ENCODE data around the gene SH3PXD2A.

SH3PXD2A gene

DNA sequence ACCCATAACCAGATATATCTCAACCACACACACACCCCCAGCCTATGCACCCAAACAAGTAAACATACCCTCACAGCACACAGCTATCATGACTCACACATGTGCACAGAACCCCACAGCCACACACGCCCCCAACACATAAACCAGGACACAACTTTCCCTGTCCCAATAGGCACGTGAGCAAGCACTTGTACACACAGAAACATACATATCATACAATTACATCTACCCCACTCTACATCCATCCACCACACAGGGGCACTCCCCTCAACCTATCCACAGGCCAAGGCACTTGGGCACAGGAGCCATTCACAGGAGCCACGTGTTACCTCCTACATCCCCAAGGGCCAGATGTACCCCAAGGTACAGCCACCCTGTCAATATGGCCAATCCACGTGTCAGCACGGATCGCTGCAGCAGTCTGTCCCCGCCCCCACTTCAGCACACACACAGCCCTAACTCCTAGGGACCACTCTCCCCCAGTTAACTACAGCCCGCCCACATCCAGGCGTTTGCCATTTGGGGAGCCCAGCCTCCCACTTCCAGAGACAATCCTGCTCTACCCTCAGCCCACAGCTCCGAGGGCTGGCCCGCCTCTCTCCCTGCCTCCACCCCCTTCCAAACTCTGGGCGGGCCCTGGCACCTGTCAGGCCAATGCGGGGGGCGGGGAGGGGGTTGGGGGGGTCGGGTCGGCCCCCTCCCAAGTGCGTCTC is 163.5 kb downstream of the SH3PXD2A start:
- peak; percentile 33 for DNase-seq (ENCODE audit: low read depth)
- H3K4me3 ChIP-seq (ENCODE audit: control insufficient read depth, low read depth, low read length), result no peak overlapping the region
- TF ChIP-seq, protein P1, sequence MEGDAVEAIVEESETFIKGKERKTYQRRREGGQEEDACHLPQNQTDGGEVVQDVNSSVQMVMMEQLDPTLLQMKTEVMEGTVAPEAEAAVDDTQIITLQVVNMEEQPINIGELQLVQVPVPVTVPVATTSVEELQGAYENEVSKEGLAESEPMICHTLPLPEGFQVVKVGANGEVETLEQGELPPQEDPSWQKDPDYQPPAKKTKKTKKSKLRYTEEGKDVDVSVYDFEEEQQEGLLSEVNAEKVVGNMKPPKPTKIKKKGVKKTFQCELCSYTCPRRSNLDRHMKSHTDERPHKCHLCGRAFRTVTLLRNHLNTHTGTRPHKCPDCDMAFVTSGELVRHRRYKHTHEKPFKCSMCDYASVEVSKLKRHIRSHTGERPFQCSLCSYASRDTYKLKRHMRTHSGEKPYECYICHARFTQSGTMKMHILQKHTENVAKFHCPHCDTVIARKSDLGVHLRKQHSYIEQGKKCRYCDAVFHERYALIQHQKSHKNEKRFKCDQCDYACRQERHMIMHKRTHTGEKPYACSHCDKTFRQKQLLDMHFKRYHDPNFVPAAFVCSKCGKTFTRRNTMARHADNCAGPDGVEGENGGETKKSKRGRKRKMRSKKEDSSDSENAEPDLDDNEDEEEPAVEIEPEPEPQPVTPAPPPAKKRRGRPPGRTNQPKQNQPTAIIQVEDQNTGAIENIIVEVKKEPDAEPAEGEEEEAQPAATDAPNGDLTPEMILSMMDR (conservative IDR thresholded peaks at IDR 0.05; ENCODE audit: control insufficient read depth, insufficient read depth, low read depth, low read length), result no peak

DNA sequence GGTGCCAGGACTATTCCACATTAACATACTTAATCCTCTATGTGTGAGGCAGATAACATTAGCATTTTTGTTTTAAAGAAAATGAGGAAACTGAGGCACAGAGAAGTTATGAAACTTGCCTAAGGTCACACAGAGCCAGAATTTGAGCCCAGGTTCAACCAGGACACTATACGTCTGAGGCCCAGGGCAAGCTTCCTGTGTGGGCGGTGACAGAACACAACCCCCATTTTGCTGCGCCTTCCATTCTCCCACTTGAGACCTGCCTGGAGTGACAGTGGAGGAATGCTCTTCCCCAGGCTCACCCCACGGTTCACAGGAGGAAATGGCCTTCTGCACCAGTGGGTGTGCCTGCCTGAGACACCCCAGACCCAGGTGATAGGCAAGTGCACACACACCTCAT is 164.1 kb downstream of the SH3PXD2A start:
- TF ChIP-seq, protein P1 (conservative IDR thresholded peaks at IDR 0.05; ENCODE audit: control insufficient read depth, insufficient read depth, low read depth, low read length), result no peak
- no peak overlapping the region for H3K4me3 ChIP-seq (ENCODE audit: control insufficient read depth, low read depth, low read length)
- DNase-seq (ENCODE audit: low read depth), result no peak

DNA sequence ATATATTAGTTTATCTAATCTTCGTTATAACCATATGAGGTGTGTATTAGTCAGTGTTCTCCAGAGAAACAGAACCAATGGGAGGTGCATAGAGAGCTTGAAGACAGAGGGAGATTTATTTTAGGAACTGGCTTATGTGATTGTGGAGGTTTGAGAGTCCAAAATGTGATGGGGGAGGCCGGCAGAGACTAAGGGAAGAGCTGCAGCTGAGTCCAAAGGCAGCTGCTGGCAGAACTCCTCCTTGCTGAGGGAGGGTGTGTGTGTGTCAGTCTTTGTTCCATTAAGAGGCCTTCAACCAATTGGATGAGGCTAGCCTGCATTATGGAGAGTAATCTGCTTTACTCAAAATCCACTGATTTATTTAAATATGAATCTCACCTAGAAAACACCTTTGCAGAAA is 165.1 kb downstream of the SH3PXD2A start:
- H3K4me3 ChIP-seq (ENCODE audit: control insufficient read depth, low read depth, low read length), result no peak overlapping the region
- TF ChIP-seq, protein P1 (conservative IDR thresholded peaks at IDR 0.05; ENCODE audit: control insufficient read depth, insufficient read depth, low read depth, low read length), result no peak
- DNase-seq (ENCODE audit: low read depth), result peak; percentile 37

DNA sequence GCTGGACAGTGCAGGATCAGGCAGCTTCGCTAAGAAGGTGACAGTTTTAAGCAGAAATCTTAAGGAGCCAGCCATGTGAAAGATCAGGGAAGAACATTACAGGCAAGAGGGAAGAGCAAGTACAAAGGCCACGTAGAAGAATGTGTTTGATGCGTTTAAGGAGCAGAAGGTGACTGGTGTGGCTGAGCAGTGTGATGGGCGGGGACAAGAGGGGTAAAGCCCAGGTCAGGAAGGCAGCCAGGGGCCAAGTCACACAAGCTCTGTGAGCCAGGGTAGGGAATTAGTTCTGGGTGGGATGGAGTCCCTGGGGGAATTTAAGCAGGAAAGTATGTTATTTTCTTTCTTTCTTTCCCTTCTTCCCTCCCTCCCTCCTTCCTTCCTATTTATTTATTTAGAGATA is 166.9 kb downstream of the SH3PXD2A start:
- H3K4me3 ChIP-seq (ENCODE audit: control insufficient read depth, low read depth, low read length), result no peak overlapping the region
- TF ChIP-seq, protein P1 (conservative IDR thresholded peaks at IDR 0.05; ENCODE audit: control insufficient read depth, insufficient read depth, low read depth, low read length), result no peak
- DNase-seq (ENCODE audit: low read depth), result peak; percentile 29

DNA sequence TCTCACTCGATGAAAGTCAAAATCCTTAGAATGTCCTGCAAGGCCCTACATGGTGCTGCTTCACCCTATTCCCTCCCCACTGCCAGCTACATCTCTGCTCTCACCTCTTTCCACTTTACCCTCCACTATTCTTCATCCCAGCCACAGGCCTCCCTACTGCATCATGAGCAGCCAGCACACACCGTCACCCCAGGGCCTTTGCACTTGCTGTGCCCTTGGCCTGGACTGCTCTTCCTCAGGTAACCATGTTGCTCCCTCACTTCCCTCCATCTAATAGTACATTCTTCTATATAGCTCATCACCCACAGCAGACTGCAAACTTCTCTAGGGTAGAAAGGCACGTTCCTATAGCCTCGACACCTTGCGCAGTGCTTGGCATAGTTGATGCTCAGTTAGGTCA is 167.7 kb downstream of the SH3PXD2A start:
- DNase-seq (ENCODE audit: low read depth), result no peak
- TF ChIP-seq, protein P1 (conservative IDR thresholded peaks at IDR 0.05; ENCODE audit: control insufficient read depth, insufficient read depth, low read depth, low read length), result no peak

DNA sequence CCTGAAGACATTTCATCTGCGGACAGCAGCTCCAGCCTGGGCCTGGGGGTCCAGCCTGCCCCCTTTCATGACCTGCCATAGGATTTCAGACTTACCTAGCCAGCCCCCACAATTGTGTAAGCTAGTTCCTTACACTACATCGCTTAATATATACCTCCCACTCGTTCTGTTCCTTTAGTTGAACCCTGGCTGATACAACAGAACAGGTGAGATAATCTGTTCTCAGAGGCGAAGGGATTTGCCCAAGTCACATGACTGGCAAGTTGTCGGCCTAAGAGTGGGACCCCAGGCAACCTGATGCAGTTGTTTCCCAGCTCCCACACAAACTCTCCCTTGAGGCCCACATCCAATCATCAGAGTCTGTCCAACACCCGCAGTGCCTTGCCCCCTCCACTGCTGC is 168.2 kb downstream of the SH3PXD2A start:
- H3K4me3 ChIP-seq (ENCODE audit: control insufficient read depth, low read depth, low read length), result no peak overlapping the region
- no peak for DNase-seq (ENCODE audit: low read depth)
- TF ChIP-seq, protein P1 (conservative IDR thresholded peaks at IDR 0.05; ENCODE audit: control insufficient read depth, insufficient read depth, low read depth, low read length), result no peak

More for the DNA sequence above, 167.7 kb downstream of the SH3PXD2A start:
- H3K4me3 ChIP-seq (ENCODE audit: control insufficient read depth, low read depth, low read length), result no peak overlapping the region
